LNCaP clone FGC (cell line): ENCODE results near the gene PDE4D.

Experiments used
- DNase-seq: peaks from one replicate; pipeline ENCODE4 v3.0.0-alpha.2; 2011; ENCODE audit warnings: low read depth
- H3K4me3 ChIP-seq: 2 replicates; pipeline ENCODE4 v1.5.1; 2011; ENCODE audit warnings: mild to moderate bottlenecking, low read depth, low read length, control low read depth
- TF ChIP-seq, protein P1 (sequence below): IDR thresholded peaks from 2 replicates; pipeline ENCODE4 v1.5.1; 2012; ENCODE audit warnings: mild to moderate bottlenecking; ENCODE audit not compliant: control insufficient read depth, insufficient read depth; ENCODE audit errors: extremely low read depth

The PDE4D gene

GRCh38 chr5:59178071-59178470 is 715.5 kb downstream of the PDE4D start:
- H3K4me3 ChIP-seq: no peak overlapping the region
- TF ChIP-seq, protein P1, sequence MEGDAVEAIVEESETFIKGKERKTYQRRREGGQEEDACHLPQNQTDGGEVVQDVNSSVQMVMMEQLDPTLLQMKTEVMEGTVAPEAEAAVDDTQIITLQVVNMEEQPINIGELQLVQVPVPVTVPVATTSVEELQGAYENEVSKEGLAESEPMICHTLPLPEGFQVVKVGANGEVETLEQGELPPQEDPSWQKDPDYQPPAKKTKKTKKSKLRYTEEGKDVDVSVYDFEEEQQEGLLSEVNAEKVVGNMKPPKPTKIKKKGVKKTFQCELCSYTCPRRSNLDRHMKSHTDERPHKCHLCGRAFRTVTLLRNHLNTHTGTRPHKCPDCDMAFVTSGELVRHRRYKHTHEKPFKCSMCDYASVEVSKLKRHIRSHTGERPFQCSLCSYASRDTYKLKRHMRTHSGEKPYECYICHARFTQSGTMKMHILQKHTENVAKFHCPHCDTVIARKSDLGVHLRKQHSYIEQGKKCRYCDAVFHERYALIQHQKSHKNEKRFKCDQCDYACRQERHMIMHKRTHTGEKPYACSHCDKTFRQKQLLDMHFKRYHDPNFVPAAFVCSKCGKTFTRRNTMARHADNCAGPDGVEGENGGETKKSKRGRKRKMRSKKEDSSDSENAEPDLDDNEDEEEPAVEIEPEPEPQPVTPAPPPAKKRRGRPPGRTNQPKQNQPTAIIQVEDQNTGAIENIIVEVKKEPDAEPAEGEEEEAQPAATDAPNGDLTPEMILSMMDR: no peak
- DNase-seq: no peak

DNA sequence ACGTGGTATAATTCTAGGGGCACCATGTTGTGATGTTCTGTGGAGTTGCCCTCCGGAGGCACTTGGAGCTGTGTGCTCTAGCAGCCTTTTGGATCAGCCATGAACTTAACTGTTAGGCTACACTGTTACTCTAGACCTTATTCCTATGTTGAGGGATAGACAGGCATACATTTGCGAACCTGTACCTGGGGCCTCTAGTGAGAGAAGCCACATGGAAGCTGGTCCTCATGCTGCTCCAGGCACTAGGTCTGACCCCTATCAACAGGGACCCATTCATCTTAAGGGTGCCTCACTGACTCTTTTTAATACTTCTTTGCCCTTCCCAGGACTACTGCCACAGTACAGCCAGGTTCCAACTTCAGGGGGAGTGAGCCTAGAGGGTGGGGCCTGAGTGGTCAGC is 715.9 kb downstream of the PDE4D start:
- no peak for DNase-seq
- TF ChIP-seq, protein P1: no peak
- H3K4me3 ChIP-seq: no peak overlapping the region

DNA sequence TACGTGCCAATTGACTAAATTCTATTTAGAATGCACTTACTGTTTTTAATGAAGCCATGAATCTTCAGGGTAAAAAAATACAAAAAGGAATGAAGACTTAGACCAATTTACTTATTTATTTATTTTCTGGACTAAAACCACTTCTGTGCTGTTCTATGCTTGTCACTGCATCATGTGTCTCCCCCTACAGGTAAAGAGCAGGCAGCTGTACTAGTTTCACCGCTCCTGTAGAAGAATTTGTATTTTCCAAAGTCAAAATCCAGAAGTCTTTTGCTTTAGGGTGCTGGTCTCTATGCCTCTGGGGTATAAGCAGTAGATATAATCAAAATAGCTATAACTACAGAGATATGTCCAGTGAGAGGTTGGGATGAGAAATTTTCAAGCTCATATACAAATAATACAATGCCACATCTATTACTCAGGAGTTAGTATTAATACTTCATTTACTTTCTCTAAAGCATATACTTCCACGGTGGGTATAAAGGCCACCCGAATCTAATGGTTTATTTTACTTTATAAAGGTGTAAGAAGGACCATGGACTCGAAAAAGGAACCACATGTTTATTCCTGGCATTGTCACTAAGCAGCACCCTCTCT is 719.2 kb downstream of the PDE4D start:
- peak; percentile 54 for DNase-seq
- TF ChIP-seq, protein P1: peak; percentile 92
- no peak overlapping the region for H3K4me3 ChIP-seq

GRCh38 chr5:59173578-59173977 is 719.9 kb downstream of the PDE4D start:
- TF ChIP-seq, protein P1: no peak
- no peak for DNase-seq
- H3K4me3 ChIP-seq: no peak overlapping the region

- H3K4me3 ChIP-seq: no peak overlapping the region
- DNase-seq: no peak
- TF ChIP-seq, protein P1: no peak
Measured at GRCh38 chr5:59171131-59171530, 722.4 kb downstream of the PDE4D start.

DNA sequence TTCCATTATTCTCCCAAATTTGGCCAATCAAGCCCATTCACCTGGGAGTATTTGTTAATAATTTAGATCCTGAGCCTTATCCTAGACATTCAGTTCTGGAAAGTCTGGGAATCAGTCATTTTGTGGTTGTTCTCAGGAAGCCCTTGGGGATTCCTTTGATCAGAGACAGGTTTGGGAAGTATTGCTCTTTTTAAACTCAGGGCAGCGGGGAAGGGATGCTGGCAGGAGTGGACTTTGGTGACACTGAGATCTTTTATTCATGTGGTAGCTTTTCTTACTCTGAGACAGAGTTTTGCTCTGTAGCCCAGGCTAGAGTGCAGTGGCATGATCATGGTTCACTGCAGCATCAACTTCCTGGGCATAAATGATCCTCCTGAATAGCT is 723.8 kb downstream of the PDE4D start:
- H3K4me3 ChIP-seq: no peak overlapping the region
- no peak for DNase-seq
- TF ChIP-seq, protein P1: no peak

DNA sequence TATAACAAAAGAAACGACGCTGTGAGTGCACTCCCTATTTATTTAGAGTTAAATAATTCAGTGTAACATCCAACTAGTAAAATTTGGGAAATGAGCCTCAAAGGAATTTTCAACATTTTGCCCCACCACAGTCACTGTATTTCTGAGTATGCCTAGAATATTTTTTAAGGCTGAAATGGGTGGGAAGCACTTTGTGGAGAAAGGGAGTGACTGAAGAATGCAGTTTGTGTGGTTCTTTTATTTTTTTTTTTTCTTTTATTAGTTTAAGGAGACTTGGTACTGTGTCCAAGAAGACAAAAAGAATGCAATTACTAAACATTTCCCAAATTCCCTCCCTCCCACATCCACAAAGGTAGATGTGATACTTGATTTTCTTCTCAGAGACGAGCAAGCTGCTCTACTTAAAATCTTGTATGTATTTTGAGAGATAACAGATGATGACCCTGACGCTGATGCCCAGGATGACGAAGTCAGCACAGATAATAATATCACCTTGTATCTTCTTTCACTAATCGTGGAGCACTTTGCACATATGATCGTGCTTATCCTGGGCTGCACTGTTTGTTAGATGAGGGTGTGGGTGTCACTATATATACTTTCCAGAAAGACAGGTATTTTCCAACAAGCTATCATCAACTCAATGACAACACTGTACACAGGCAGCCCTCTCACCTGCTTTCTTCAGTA is 724.3 kb downstream of the PDE4D start:
- no peak for DNase-seq
- TF ChIP-seq, protein P1: no peak
- no peak overlapping the region for H3K4me3 ChIP-seq
